Measurements from ENCODE around the gene PLCH1. TPM values are rescaled to one million over a fixed set of nuclear protein-coding genes. Genes with fewer than 3 reads are reported as not detected.

The PLCH1 gene
- total and polyA plus RNA-seq, 2 of the 8 experiments (the other 6 are each of a cell fraction or from before 2014, with no cell fraction given), result 5.8 to 17.2 TPM

DNA sequence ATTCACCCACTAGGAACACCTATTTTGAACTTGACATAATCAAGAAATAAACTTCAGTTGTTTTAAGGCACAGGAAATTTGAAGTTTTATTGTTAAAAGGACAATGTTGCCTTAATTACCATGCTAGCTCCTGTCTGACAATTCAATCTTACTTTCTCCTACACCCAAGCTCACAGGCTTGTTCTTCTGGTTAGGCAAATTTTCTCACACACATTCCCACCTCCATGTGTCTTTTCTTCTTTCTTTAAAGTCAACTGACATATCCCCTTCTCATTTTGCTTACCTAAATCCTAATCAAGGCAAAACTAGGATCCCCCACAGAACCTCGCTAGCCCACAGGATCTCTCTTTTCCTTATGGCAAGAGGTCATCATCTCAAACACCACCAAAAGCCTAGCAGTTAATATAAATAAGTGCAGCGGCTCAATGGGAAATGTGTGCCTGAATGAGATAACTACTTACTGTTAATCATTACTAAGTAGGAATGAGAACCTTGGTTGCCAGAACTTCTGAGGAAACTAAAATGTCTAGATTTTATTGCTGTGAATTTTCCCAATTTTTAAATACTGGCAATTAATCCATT, 189.3 kb downstream of the PLCH1 start (continued):
- no peak for TF ChIP-seq MAFK (IDR thresholded peaks at IDR 0.05; ENCODE audit: low read depth, low read length)
- no peak for TF ChIP-seq RXRA (IDR thresholded peaks at IDR 0.05; ENCODE audit: insufficient read depth, low read depth, low read length)
- TF ChIP-seq ASH2L (IDR thresholded peaks at IDR 0.05; ENCODE audit: low read length), result no peak
- TF ChIP-seq GTF2F1 (IDR thresholded peaks at IDR 0.05; ENCODE audit: borderline replicate concordance, low read depth, low read length), result no peak

Measured in H1 (cell line).